Parathyroid adenoma (tissue), 2 donors: ENCODE results near the gene CYCS.
"Not testable (repeated sequence)": the region's sequence is repeated elsewhere in the genome, so short reads cannot be mapped to it uniquely, and the experiment has no call there.

Experiments
- H2AFZ ChIP-seq: fragments of 300-600 bp; sonication (generic); one replicate; pipeline ENCODE4 v1.7.0; 2017; ENCODE audit warnings: antibody characterized with exemption, mild to moderate bottlenecking
- H3K27ac ChIP-seq: fragments of 300-600 bp; sonication (generic); one replicate; pipeline ENCODE4 v1.7.0; 2017
- H3K27me3 ChIP-seq: fragments of 300-600 bp; sonication (generic); one replicate; pipeline ENCODE4 v1.7.0; 2017; ENCODE audit warnings: low read length; ENCODE audit not compliant: control insufficient read depth, insufficient read depth
- H3K36me3 ChIP-seq: fragments of 300-600 bp; sonication (generic); one replicate; pipeline ENCODE4 v1.7.0; 2017; ENCODE audit warnings: low read length; ENCODE audit not compliant: control insufficient read depth, insufficient read depth
- H3K4me1 ChIP-seq: fragments of 300-600 bp; sonication (generic); one replicate; pipeline ENCODE4 v1.7.0; 2017; ENCODE audit warnings: control low read depth
- H3K4me2 ChIP-seq: fragments of 300-600 bp; sonication (generic); one replicate; pipeline ENCODE4 v1.7.0; 2017; ENCODE audit warnings: low read length
- H3K4me3 ChIP-seq: fragments of 300-600 bp; sonication (generic); one replicate; pipeline ENCODE4 v1.7.0; 2017; ENCODE audit warnings: low read depth, low read length
- H3K79me2 ChIP-seq: fragments of 300-600 bp; sonication (generic); one replicate; pipeline ENCODE4 v1.7.0; 2017; ENCODE audit warnings: control low read depth
- H3K9ac ChIP-seq: fragments of 300-600 bp; sonication (generic); one replicate; pipeline ENCODE4 v1.7.0; 2017; ENCODE audit warnings: mild to moderate bottlenecking
- H3K9me3 ChIP-seq: fragments of 300-600 bp; sonication (generic); one replicate; pipeline ENCODE4 v1.7.0; 2017; ENCODE audit warnings: low read length; ENCODE audit not compliant: control insufficient read depth
- CTCF ChIP-seq: fragments of 300-600 bp; sonication (generic); IDR thresholded peaks from one replicate; pipeline ENCODE4 v1.7.0; 2017; ENCODE audit warnings: antibody characterized with exemption, mild to moderate bottlenecking
- donor health status: primary hyperparathyroidism.

Gene CYCS

GRCh38 chr7:25169683-25170082 lies 44.6 kb upstream of the CYCS start:
- Histone ChIP-seq H3K9ac (no peak overlapping the region), H3K9me3 (no peaks in the 10 kb centered on the region), H3K27ac (no peak overlapping the region), H3K4me1 (no peaks in the 10 kb centered on the region), H3K4me2 (no peak overlapping the region), H2AFZ (no peak overlapping the region), H3K27me3 (no peaks in the 10 kb centered on the region), H3K4me3 (no peak overlapping the region), H3K79me2 (no peaks in the 10 kb centered on the region), H3K36me3 (no peaks in the 10 kb centered on the region)
- no peak for TF ChIP-seq CTCF

GRCh38 chr7:25168145-25168544 lies 43.1 kb upstream of the CYCS start:
- H3K4me2 ChIP-seq: no peak overlapping the region
- H2AFZ ChIP-seq: no peak overlapping the region
- no peaks in the 10 kb centered on the region for H3K36me3 ChIP-seq
- no peaks in the 10 kb centered on the region for H3K4me1 ChIP-seq
- TF ChIP-seq CTCF: no peak
- no peaks in the 10 kb centered on the region for H3K9me3 ChIP-seq
- H3K27me3 ChIP-seq: no peaks in the 10 kb centered on the region
- no peak overlapping the region for H3K9ac ChIP-seq
- H3K27ac ChIP-seq: no peak overlapping the region
- no peak overlapping the region for H3K4me3 ChIP-seq
- H3K79me2 ChIP-seq: no peaks in the 10 kb centered on the region

GRCh38 chr7:25167262-25167843 lies 42.3 kb upstream of the CYCS start:
- H3K4me3 ChIP-seq: no peak overlapping the region
- no peak for TF ChIP-seq CTCF
- no peak overlapping the region for H2AFZ ChIP-seq
- H3K9ac ChIP-seq: no peak overlapping the region
- H3K27ac ChIP-seq: no peak overlapping the region
- H3K4me2 ChIP-seq: no peak overlapping the region
- H3K4me1 ChIP-seq: no peaks in the 10 kb centered on the region
- no peaks in the 10 kb centered on the region for H3K79me2 ChIP-seq
- H3K27me3 ChIP-seq: no peaks in the 10 kb centered on the region
- no peaks in the 10 kb centered on the region for H3K9me3 ChIP-seq
- no peaks in the 10 kb centered on the region for H3K36me3 ChIP-seq

GRCh38 chr7:25159983-25160596 lies 35.0 kb upstream of the CYCS start:
- not testable (repeated sequence) for H3K36me3 ChIP-seq, H3K27ac ChIP-seq, H3K79me2 ChIP-seq, H3K9ac ChIP-seq, H3K27me3 ChIP-seq, H3K9me3 ChIP-seq, H2AFZ ChIP-seq, H3K4me3 ChIP-seq, H3K4me1 ChIP-seq, H3K4me2 ChIP-seq
- TF ChIP-seq CTCF: peak; percentile 46

GRCh38 chr7:25158966-25159365 lies 33.9 kb upstream of the CYCS start:
- Histone ChIP-seq H3K36me3 (no peaks in the 10 kb centered on the region), H3K4me1 (no peaks in the 10 kb centered on the region), H3K9ac (no peak overlapping the region), H2AFZ (no peak overlapping the region), H3K79me2 (no peaks in the 10 kb centered on the region), H3K9me3 (no peaks in the 10 kb centered on the region), H3K4me3 (no peak overlapping the region), H3K4me2 (no peak overlapping the region), H3K27ac (no peak overlapping the region), H3K27me3 (no peaks in the 10 kb centered on the region)
- no peak for TF ChIP-seq CTCF
